ENCODE data around the gene EZH2.
A peak's percentile ranks its signal among the peaks of the same experiment; 100 is the strongest.

Gene EZH2

GRCh38 chr7:148898845-148899484, 14.9 kb upstream of the EZH2 start:
- no peak for DNase-seq

GRCh38 chr7:148894591-148894990, 10.5 kb upstream of the EZH2 start:
- DNase-seq: no peak

GRCh38 chr7:148893071-148893470, 9.0 kb upstream of the EZH2 start:
- no peak for DNase-seq

- no peak for DNase-seq
These were observed 4.2 kb upstream of the EZH2 start for GRCh38 chr7:148888300-148888699.

- DNase-seq: no peak
These were observed 2.8 kb upstream of the EZH2 start for GRCh38 chr7:148886844-148887243.

GRCh38 chr7:148884299-148885022, 370 bp upstream of the EZH2 start:
- DNase-seq: peak; percentile 88

GRCh38 chr7:148883266-148884048, 634 bp downstream of the EZH2 start:
- peak; percentile 21 for DNase-seq

- DNase-seq: peak; percentile 29
These were observed 1.2 kb downstream of the EZH2 start for GRCh38 chr7:148882841-148883265.

GRCh38 chr7:148882192-148882591, 1.9 kb downstream of the EZH2 start:
- no peak for DNase-seq

GRCh38 chr7:148878317-148878716, 5.8 kb downstream of the EZH2 start:
- DNase-seq: no peak

- DNase-seq: no peak
These were observed 6.6 kb downstream of the EZH2 start for GRCh38 chr7:148877517-148877916.

GRCh38 chr7:148872188-148872587, 11.9 kb downstream of the EZH2 start:
- DNase-seq: no peak

- no peak for DNase-seq
These were observed 12.5 kb downstream of the EZH2 start for GRCh38 chr7:148871551-148871950.

- DNase-seq: no peak
These were observed 13.1 kb downstream of the EZH2 start for GRCh38 chr7:148871030-148871429.

- DNase-seq: no peak
These were observed 15.8 kb downstream of the EZH2 start for GRCh38 chr7:148868378-148868674.

- DNase-seq: no peak
These were observed 16.3 kb downstream of the EZH2 start for GRCh38 chr7:148867596-148868377.

GRCh38 chr7:148866362-148866761, 17.7 kb downstream of the EZH2 start:
- DNase-seq: no peak

- DNase-seq: no peak
These were observed 18.8 kb downstream of the EZH2 start for GRCh38 chr7:148865283-148865682.

GRCh38 chr7:148863324-148863723, 20.8 kb downstream of the EZH2 start:
- DNase-seq: no peak

GRCh38 chr7:148862481-148862880, 21.6 kb downstream of the EZH2 start:
- no peak for DNase-seq

GRCh38 chr7:148858489-148858888, 25.6 kb downstream of the EZH2 start:
- no peak for DNase-seq

GRCh38 chr7:148856891-148857290, 27.2 kb downstream of the EZH2 start:
- DNase-seq: no peak

GRCh38 chr7:148856578-148856881, 27.6 kb downstream of the EZH2 start:
- no peak for DNase-seq

- DNase-seq: no peak
These were observed 29.1 kb downstream of the EZH2 start for GRCh38 chr7:148854983-148855382.
